ENCODE data around the gene SMIM41. TPM values are rescaled to one million over a fixed set of nuclear protein-coding genes. Genes with fewer than 3 reads are reported as not detected.

SMIM41 gene
- total RNA-seq, 1 donor from 2014 or later: not detected

DNA sequence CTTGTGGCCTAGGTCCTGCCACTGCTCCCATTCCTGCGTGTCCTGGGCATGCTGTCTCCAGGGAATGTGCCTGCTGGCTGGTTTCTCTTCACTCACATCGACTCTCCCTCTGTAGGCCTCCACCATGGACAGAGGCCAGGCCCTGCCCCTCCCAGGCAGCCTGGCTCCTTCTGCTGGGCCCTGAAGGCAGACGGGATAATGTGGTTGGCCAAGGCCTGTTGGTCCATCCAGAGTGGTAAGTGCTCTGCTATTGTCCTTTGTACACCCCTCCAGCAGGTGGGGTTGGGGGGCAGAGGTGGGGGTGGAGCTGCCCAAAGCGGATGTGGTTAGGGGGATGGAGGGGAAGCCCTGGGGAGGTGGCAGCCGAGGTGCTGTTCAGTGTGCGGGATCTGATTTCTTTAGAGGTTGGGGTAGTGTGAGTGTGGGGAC is 37.8 kb upstream of the SMIM41 start:
- H3K27me3 Mint-ChIP-seq (ENCODE audit: low read depth): no peaks in the 10 kb centered on the region
- H3K4me3 Mint-ChIP-seq: no peak overlapping the region
- TF ChIP-seq CTCF (conservative IDR thresholded peaks at IDR 0.05): no peak
- DNase-seq (ENCODE audit: low read depth, low spot score): no peak
- H3K27ac Mint-ChIP-seq (ENCODE audit: unreplicated experiment): no peak overlapping the region
- H3K9me3 Mint-ChIP-seq: no peaks in the 10 kb centered on the region
- H3K4me1 Mint-ChIP-seq: peaks cover 51% of the 10 kb centered on the region
- H3K36me3 Mint-ChIP-seq (ENCODE audit: low read depth): no peaks in the 10 kb centered on the region

DNA sequence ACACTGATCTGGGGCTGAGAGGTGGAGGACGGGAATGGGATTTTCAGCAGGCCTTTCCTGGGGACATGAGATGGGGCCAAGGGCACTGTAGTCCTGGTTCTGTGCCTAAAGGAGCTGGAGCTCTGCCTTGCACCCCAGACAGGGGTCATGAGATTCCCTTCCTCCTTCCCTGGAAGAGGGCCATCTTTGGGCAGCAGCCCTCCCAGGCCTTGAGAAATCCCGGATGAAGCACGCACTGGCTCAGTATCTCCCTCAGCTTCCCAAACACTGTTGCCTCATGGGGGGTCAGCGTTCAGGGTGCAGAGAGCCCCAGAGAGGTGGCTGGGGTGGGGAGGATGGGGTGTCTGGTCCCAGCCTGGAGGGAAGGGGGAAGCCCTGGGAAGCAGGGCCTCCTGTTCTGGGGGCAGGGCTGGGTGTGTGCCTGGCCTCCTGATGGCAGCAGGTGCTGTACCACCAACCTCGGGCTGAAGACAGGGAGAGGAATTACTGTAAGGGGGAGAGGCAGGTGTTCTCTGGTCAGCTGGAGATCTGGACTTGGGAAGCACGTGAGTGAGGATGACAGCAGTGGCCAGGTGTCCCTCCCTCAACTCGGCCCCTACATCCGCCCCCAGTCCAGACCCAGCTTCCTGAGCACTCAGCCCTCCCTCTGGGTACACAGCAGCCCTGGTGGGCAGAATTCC is 36.7 kb upstream of the SMIM41 start:
- Mint-ChIP-seq H3K4me1 (peaks cover 47% of the 10 kb centered on the region), H3K4me3 (no peak overlapping the region), H3K27ac (ENCODE audit: unreplicated experiment) (no peak overlapping the region), H3K9me3 (no peaks in the 10 kb centered on the region), H3K36me3 (ENCODE audit: low read depth) (no peaks in the 10 kb centered on the region), H3K27me3 (ENCODE audit: low read depth) (no peaks in the 10 kb centered on the region)
- no peak for DNase-seq (ENCODE audit: low read depth, low spot score)
- TF ChIP-seq CTCF (conservative IDR thresholded peaks at IDR 0.05): no peak

DNA sequence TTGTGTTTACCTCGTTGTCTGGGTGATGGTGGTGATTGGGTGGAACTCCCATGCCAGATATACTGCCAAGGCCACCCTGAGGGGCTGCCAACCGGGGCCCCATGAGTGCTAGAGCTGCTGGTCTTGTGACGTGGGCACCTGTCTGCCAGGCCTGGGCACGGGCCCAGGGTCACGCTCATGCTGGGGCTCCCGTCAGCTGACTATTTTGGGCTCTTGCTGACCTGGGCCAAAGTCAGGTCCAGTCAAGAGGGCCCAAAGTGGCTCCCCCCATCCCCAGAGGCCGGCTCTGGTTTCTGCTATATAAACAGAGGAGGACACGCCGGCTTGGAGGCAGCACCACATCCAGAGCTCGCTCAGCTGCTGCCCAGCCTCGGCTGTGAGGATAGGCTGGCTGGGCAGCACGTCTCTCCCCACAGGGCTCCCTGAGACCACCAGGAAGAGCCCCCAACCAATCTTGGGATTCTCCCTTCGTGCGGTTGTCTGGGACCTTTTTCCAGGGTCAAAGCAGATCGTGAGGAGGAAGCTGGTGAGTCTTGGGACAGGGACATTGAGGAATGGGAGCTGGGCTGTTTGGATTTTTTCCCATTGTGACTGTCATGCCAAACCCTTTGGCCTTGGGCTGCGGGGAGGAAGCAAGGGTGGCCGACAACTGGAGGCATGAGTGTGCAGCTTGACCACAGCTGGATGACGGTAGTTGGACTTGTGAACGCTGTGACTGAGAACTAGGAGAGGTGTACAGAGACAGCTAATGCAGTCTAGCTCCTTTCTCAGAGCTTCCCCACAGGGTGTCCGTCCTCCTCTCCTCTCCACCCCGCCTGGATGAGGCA is 35.9 kb upstream of the SMIM41 start:
- peaks cover 42% of the 10 kb centered on the region for H3K4me1 Mint-ChIP-seq
- no peak overlapping the region for H3K4me3 Mint-ChIP-seq
- H3K9me3 Mint-ChIP-seq: no peaks in the 10 kb centered on the region
- H3K27ac Mint-ChIP-seq (ENCODE audit: unreplicated experiment): peak overlapping the region; percentile 83
- H3K36me3 Mint-ChIP-seq (ENCODE audit: low read depth): no peaks in the 10 kb centered on the region
- DNase-seq (ENCODE audit: low read depth, low spot score): no peak
- H3K27me3 Mint-ChIP-seq (ENCODE audit: low read depth): no peaks in the 10 kb centered on the region
- no peak for TF ChIP-seq CTCF (conservative IDR thresholded peaks at IDR 0.05)

DNA sequence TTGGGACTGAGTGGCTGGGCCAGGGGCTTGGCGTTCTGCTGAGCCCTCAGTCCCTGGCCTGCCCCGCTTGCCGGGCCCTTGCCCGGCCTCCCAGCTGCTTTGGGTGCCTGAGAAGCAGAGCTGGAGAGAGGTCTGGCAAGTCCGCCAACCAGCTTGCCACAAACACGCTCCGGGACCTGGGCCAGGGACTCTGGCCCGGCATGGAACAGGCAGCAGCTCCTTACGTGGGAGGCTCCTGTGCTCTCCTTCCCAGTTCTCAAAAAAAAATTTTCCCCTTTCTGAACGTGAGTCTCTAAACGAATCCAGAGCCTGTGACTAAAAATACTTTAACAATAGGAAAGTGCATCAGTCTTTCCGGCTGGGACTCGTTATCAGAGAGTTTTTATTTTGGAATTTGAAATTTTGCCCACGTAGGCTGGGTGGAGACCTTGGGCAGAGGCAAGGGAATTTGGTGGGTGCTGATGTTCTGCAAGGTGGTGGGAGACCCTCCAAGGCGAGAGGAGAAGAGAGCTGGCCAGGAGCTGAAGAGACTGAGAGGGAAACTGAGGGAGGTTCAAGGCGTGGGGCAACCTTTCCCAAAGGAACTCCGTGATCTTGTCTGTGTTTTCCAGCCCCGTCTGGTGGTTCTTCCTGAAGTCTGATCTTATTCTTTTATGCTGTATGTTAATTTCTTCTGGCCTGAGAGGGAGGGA is 35.1 kb upstream of the SMIM41 start:
- H3K27ac Mint-ChIP-seq (ENCODE audit: unreplicated experiment): peak overlapping the region; percentile 57
- DNase-seq (ENCODE audit: low read depth, low spot score): no peak
- H3K36me3 Mint-ChIP-seq (ENCODE audit: low read depth): no peaks in the 10 kb centered on the region
- peak overlapping the region; percentile 17 for H3K4me3 Mint-ChIP-seq
- H3K4me1 Mint-ChIP-seq: peaks cover 38% of the 10 kb centered on the region
- no peaks in the 10 kb centered on the region for H3K27me3 Mint-ChIP-seq (ENCODE audit: low read depth)
- no peak for TF ChIP-seq CTCF (conservative IDR thresholded peaks at IDR 0.05)
- H3K9me3 Mint-ChIP-seq: no peaks in the 10 kb centered on the region

GRCh38 chr12:52045794-52046199 is 33.7 kb upstream of the SMIM41 start:
- Mint-ChIP-seq H3K9me3 (no peaks in the 10 kb centered on the region), H3K27ac (ENCODE audit: unreplicated experiment) (peak overlapping the region; percentile 50), H3K36me3 (ENCODE audit: low read depth) (no peaks in the 10 kb centered on the region), H3K27me3 (ENCODE audit: low read depth) (no peaks in the 10 kb centered on the region), H3K4me1 (peaks cover 36% of the 10 kb centered on the region), H3K4me3 (peak overlapping the region; percentile 75)
- no peak for TF ChIP-seq CTCF (conservative IDR thresholded peaks at IDR 0.05)
- DNase-seq (ENCODE audit: low read depth, low spot score): no peak
